NT2/D1 (cell line): ENCODE results near the gene DUSP15.
"Not testable (repeated sequence)": the region's sequence is repeated elsewhere in the genome, so short reads cannot be mapped to it uniquely, and the experiment has no call there.

Experiments
- DNase-seq: peaks from one replicate; pipeline ENCODE4 v3.0.0-alpha.2; 2011; ENCODE audit warnings: low read depth, low spot score
- H3K27me3 ChIP-seq: 2 replicates; pipeline ENCODE4 v1.6.0; 2011; ENCODE audit warnings: mild to moderate bottlenecking; ENCODE audit not compliant: insufficient read length, insufficient read depth
- H3K36me3 ChIP-seq: 2 replicates; pipeline ENCODE4 v1.6.1; 2011; ENCODE audit warnings: mild to moderate bottlenecking, low read length, mixed read lengths; ENCODE audit not compliant: insufficient read depth, insufficient read length
- H3K4me1 ChIP-seq: 2 replicates; pipeline ENCODE4 v1.5.1; 2011; ENCODE audit not compliant: insufficient read depth, insufficient read length
- H3K4me3 ChIP-seq: 2 replicates; pipeline ENCODE4 v1.5.1; 2011; ENCODE audit warnings: low read depth; ENCODE audit not compliant: insufficient read length
- H3K9ac ChIP-seq: 2 replicates; pipeline ENCODE4 v1.6.0; 2011; ENCODE audit warnings: low read depth; ENCODE audit not compliant: insufficient read length
- H3K9me3 ChIP-seq: 2 replicates; pipeline ENCODE4 v1.5.1; 2011; ENCODE audit warnings: mild to moderate bottlenecking, low read length; ENCODE audit not compliant: insufficient read depth
- SUZ12 ChIP-seq: IDR thresholded peaks from 2 replicates; pipeline ENCODE4 v1.6.1; 2011; ENCODE audit not compliant: insufficient read length, insufficient read depth; ENCODE audit errors: extremely low read depth
- YY1 ChIP-seq: IDR thresholded peaks from 2 replicates; pipeline ENCODE4 v1.6.1; 2011; ENCODE audit not compliant: insufficient read length, insufficient read depth
- ZNF274 ChIP-seq: IDR thresholded peaks from 2 replicates; pipeline ENCODE4 v1.6.1; 2011; ENCODE audit warnings: mild to moderate bottlenecking, low read depth, low read length

The DUSP15 gene

GRCh38 chr20:31869942-31870725, at the start of gene DUSP15, which contains the start of gene TTLL9:
Gene DUSP15 (minus strand): TSS chr20:31870527. CDS start chr20:31870337, 190 bp downstream.
Gene TTLL9 (plus strand): TSS chr20:31870634. CDS start chr20:31871127, 493 bp downstream.
- TF ChIP-seq ZNF274, result no peak
- no peak for TF ChIP-seq YY1
- Histone ChIP-seq H3K4me1 (no peaks in the 10 kb centered on the region), H3K36me3 (no peaks in the 10 kb centered on the region), H3K9ac (peak within 1 kb of the TSS; percentile 75), H3K4me3 (peak within 1 kb of the TSS; percentile 67), H3K9me3 (no peaks in the 10 kb centered on the region), H3K27me3 (peaks cover 33% of the 10 kb centered on the region)
- DNase-seq, result no peak

- Histone ChIP-seq H3K9me3 (peaks cover 8% of the 10 kb centered on the region; the same call in 1 of the 2 replicates), H3K4me3 (no peak overlapping the region)
Measured at GRCh38 chr20:31919410-31920155, 49.3 kb upstream of the DUSP15 start.

GRCh38 chr20:31918466-31919105, 48.3 kb upstream of the DUSP15 start:
- TF ChIP-seq SUZ12 (no peak), ZNF274 (no peak), YY1 (no peak)
- no peak for DNase-seq
- H3K9ac ChIP-seq, result no peak overlapping the region
- H3K27me3 ChIP-seq, result no peaks in the 10 kb centered on the region
- H3K36me3 ChIP-seq, result no peaks in the 10 kb centered on the region
- peaks cover 15% of the 10 kb centered on the region for H3K4me1 ChIP-seq
- H3K9me3 ChIP-seq, result peaks cover 8% of the 10 kb centered on the region; the same call in 1 of the 2 replicates
- H3K4me3 ChIP-seq, result no peak overlapping the region

More at GRCh38 chr20:31919410-31920155, 49.3 kb upstream of the DUSP15 start:
- no peak for TF ChIP-seq ZNF274
- TF ChIP-seq SUZ12, result no peak
- TF ChIP-seq YY1, result no peak
- Histone ChIP-seq H3K9ac (no peak overlapping the region), H3K27me3 (no peaks in the 10 kb centered on the region), H3K36me3 (no peaks in the 10 kb centered on the region), H3K4me1 (peaks cover 12% of the 10 kb centered on the region)
- DNase-seq, result no peak

GRCh38 chr20:31917962-31918412, 47.7 kb upstream of the DUSP15 start:
- peaks cover 15% of the 10 kb centered on the region for H3K4me1 ChIP-seq
- not testable (repeated sequence) for DNase-seq, H3K36me3 ChIP-seq, H3K9me3 ChIP-seq, H3K9ac ChIP-seq, H3K4me3 ChIP-seq, H3K27me3 ChIP-seq

GRCh38 chr20:31916708-31917107, 46.4 kb upstream of the DUSP15 start:
- H3K9me3 ChIP-seq, result peaks cover 8% of the 10 kb centered on the region; the same call in 1 of the 2 replicates
- no peak overlapping the region for H3K9ac ChIP-seq
- H3K4me3 ChIP-seq, result no peak overlapping the region
- H3K27me3 ChIP-seq, result no peaks in the 10 kb centered on the region
- no peak for TF ChIP-seq YY1
- no peak for TF ChIP-seq SUZ12
- TF ChIP-seq ZNF274, result no peak
- peaks cover 18% of the 10 kb centered on the region for H3K4me1 ChIP-seq
- H3K36me3 ChIP-seq, result no peaks in the 10 kb centered on the region
- no peak for DNase-seq

- peaks cover 23% of the 10 kb centered on the region for H3K4me1 ChIP-seq
Measured at GRCh38 chr20:31915491-31916280, 45.4 kb upstream of the DUSP15 start.

More at GRCh38 chr20:31915491-31916280, 45.4 kb upstream of the DUSP15 start:
- H3K36me3 ChIP-seq, result no peaks in the 10 kb centered on the region
- DNase-seq, result no peak
- no peak overlapping the region for H3K9ac ChIP-seq
- H3K27me3 ChIP-seq, result no peaks in the 10 kb centered on the region
- TF ChIP-seq YY1, result no peak
- no peak for TF ChIP-seq SUZ12
- TF ChIP-seq ZNF274, result no peak
- H3K9me3 ChIP-seq, result peaks cover 8% of the 10 kb centered on the region; the same call in 1 of the 2 replicates
- H3K4me3 ChIP-seq, result no peak overlapping the region
